GM18858 (cell line): Measurements from ENCODE around the gene NEK2.
"Not testable (repeated sequence)": the region's sequence is repeated elsewhere in the genome, so short reads cannot be mapped to it uniquely, and the experiment has no call there.

ENCODE experiments used
- ATAC-seq: cut with Tn5 transposase; IDR thresholded peaks from one replicate; pipeline ENCODE4 v1.9.1; 2021; ENCODE audit not compliant: unreplicated experiment

Gene NEK2

DNA sequence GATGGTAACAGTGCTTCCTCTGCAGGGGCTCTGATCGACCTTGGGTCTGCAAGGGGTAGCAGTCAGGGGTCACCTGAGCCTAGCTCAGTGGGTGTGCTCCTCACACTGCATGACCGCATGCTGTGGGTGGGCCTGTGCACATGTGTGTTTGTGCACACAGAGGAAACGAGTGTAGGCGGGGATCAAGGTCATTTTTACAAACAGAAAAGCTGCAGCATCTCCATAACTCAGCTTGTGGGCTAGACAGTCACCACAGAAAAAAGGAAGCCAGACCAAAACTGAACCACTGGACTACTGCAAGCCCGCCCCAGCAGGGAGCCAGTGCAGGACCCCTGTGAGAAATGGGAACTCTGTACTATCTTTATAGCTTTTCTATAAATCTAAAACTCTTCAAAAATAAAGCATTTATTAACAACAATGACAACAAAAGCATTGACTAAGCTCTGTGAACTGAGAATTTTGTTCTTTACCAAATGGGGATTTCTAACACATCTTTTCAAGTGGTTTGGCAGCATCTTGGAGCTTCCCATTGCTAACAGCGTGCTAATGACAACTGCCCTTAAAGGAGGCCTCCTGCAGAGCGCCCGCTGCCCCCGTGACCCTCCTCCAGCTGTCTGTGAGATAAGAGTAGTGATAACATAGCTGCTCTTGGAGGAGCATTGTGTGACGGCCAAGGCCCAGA, 19.9 kb upstream of the NEK2 start:
- peak; percentile 35 for ATAC-seq

DNA sequence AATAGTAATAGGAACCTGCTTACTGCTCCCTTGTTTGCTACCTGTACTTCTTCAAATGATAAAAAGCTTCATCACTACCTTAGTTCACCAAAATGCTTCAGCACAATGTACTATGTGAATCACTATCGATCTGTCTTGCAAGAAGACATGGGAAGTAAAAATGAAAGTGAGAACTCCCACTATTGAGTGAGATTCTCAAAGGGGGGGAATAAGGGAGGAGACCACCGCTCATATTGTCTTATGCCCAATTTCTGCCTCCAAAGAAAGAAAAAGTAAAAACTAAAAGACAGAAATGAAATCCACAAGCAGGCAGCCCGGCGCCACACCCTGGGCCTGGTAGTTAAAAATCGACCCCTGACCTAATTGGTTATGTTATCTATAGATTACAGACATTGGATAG, 18.5 kb upstream of the NEK2 start:
- not testable (repeated sequence) for ATAC-seq

DNA sequence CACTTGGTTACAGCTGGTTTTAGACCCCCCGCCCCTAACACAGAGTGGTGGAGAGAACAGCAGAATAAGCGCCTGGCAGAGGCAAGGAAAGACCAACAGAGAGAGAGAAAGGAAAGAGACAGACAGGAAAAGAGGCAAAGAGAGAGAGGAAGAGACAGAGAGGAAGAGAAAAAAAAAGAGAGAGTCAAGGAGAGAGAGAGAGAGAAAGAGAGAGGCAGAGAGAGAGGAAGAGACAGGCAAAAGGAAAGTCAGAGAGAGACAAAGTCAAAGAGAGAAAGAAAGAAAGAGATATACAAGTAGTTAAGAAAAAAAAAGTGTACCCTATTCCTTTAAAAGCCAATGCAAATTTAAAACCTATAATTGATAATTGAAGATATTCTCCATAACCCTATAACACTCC, 13.0 kb upstream of the NEK2 start:
- ATAC-seq = no peak

DNA sequence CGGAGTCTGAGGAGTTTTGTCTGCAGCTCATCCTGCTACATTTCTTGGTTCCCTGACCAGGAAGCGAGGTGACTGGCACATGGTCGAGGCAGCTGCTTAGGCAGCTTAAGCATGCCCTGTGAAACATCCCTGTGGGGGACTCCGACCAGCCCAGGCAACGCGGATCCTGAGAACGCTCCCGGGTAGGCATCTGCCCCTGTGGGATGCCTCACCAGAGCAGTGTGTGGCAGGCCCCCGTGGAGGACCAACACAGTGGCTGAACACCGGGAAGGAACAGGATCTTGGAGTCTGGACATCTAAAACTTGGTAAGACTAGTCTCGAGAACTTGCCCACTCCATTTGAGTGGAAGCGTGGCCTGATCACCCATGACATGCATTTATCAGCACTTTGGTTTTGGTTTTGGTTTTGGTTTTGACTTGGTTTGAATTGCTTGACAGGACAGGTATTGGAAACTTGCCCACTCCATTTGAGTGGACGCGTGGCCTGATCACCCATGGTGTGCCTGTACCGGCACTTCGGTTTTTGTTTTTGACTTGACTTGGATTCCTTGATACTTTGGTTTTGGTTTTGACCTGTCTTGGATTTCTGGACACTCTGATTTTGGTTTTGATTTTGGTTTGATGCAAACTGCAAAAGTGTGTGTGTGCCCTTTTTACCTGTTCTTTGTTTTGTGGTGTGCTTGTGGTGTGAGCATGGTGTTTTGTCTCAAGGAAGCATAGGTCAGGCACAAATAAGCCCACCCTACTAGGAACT, 12.2 kb upstream of the NEK2 start:
- no peak for ATAC-seq

DNA sequence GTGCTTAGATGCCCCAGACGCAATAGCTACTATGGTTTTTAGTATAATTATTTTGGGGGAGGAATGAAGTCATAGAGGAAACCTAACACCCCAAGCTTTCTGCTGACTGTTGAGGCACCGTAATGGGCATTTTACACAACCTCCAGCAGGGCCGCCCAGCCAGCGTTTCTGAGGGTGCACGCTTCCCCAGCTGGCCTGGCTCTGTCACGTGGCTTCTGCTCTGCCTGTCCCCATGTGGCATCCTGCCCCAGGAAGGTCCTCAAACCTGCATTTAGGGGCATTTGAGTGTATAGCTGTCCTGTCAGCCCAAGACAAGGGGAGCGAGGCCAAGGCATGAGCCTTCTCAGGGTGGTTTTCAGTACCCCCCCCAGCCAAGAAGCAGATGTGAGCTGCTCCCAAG, 10.4 kb upstream of the NEK2 start:
- no peak for ATAC-seq

DNA sequence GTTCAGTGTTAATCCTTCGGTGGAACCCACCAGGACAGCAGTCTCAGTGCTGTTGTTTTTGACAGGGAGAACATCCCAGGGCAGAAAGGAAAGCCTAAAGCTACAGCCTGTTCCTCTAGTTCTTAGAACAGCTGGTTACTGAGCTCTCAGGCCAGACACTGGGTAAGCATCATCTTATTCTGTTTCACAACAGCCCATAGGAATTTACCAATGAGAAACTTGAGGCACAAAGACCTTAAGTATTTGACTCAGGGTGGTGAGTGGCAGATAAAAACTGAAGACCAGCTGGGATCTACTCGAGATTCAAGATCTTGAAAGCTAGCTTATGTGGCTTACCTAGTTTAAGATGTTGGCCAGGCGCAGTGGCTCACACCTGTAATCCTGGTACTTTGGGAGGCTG, 9.4 kb upstream of the NEK2 start:
- ATAC-seq = no peak

DNA sequence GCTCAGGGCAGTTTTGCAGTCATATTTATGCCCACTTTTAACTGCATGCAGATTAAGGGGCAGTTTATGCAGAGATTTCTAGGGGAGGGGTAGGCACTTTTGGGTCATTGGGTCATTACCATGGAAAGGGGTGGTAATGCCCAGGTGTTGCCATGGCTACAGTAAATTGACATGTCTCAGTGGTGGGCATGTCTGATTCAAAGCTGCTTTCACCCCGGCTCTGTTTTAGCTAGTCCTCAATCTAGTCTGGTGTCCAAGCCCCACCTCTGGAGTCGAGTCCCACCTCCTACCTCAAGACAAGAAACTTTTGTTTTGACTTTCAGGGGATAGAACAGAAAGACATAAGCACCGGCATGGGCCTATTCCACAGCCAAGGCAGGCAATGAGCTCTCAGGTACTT, 8.9 kb upstream of the NEK2 start:
- ATAC-seq = no peak

DNA sequence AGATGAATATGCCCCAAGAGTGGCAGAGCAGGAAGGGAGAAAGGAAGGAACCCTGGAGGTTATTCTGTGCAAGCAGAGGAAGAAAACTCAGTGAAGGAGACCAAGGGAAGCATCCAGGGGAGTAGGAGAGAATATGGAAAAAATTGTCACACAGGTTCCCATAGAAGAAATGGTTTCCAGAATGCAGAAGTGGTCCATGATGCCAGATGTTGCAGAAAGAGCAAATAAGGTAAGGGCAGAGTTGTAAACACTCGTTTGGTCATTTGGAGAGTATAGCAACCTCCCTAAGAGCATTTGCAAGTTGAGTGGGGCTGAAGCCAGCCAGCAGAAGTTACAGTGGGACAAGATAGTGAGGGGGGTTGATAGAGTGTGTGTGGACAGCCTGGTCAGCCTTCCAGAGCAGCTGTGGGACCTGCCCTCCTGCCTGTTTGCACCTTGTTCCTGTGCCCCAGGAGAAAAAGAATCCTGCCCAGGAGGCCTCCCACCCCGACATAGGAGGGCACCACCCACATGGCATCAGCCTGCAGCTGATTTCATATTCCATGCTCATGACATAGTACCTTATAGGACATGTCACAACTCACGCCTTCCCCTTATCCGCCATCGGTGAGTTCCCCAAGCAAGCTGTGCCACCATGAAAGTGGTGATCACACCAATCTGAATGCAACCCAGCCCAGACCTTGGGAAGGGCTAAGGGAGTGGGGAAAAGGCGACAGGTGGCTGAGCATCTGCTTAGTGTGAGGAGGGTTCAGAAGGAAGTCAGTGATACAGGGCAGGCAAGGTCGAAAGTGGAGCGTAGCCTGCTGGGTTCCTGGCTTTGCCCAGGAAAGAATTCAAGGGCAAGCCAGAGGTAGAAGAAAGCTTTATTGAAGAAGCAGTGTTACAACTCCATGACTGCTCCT, 8.2 kb upstream of the NEK2 start:
- no peak for ATAC-seq

DNA sequence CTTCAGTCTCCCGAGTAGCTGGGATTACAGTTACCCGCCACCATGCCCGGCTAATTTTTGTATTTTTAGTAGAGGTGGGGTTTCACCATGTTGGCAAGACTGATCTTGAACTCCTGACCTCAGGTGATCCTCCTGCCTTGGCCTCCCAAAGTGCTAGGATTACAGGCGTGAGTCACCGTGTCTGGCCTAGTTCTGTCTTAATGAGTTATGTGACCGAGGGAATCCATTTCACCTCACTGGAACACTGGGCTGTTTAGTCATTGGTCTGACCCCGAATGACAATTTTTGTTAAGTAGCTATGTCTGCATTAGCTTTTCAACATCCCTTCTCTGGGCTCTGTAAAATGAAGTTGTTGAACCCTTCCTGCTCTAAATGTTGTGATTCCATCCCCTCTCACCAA, 6.8 kb upstream of the NEK2 start:
- not testable (repeated sequence) for ATAC-seq

DNA sequence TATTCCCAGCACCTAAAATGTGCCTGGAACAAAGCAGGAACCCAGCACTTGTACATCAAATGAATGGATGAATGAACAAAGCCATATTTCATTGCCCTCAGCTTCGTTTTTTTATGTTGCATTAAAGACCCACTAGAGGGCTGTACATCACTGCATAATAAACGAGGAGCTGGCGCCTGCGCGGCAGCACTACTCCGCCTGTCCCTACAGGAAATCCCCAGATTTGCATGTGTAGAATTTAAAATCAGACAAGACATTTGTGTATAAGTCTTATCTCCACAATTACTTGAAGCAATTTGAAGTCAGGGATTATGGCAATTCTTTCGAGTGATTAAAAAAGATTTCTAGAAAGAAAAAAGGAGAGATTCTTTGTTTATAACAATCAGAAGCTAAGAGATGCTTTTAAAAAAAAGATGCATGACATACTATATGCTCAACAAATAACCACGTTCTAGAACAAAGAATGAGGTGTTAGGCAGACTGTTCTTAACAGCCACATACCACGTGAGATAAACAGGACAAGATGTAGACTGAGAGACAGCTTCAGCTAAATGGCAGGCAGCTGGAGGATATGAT, 5.4 kb upstream of the NEK2 start:
- ATAC-seq = peak; percentile 76

DNA sequence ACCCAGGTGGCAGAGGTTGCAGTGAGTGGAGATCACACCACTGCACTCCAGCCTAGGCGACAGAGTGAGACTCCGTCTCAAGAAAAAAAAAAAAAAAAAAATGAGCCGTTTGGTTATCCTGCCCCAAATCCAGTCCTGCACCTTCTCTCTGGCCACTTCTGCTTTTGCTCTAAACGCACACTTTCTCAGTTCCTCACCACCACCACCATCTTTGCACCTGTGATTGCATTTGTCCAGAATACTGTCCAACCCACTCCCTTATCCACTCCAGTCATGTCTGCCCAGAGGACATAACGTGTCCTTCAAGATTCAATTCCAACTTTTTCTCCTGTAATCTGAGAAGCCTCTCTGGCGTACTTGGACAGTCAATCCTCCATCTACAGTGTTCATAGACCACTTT, 2.2 kb upstream of the NEK2 start:
- ATAC-seq = no peak

DNA sequence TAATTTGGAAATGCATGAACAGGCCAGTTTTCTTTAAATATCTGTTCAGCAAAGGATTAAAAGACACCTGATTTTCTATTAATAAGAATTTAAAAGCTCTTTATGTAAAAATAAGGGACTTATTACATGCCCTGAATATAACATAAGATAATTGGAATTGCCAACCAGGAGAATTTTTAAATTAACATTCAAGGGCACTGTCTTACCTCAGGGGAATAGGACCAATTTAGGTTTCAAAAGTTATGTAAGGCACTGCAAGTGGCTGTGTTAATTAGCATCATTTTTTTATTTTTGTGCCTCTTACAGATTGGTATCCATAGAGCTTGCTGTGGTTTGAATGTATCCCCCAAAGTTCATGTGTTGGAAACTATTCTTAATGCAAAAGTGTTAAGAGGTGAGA, 1.3 kb upstream of the NEK2 start:
- no peak for ATAC-seq

DNA sequence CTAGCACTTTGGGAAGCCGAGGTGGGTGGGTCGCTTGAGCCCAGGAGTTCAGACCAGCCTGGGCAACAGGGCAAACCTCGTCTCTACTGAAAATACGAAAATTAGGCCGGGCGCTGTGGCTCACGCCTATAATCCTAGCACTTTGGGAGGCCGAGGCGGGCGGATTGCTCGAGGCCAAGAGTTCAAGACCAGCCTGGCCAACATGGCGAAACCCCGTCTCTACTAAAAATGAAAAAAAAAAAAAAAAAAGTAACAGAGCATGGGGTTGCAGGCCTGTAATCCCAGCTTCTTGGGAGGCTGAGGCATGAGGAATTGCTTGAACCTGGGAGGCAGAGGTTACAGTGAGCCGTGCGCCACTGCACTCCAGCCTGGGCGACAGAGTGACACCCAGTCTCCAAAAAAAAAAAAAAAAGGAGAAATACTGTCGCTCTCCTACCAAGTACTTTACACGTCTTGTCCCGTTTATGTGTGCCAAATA, 724 bp upstream of the NEK2 start:
- no peak for ATAC-seq

DNA sequence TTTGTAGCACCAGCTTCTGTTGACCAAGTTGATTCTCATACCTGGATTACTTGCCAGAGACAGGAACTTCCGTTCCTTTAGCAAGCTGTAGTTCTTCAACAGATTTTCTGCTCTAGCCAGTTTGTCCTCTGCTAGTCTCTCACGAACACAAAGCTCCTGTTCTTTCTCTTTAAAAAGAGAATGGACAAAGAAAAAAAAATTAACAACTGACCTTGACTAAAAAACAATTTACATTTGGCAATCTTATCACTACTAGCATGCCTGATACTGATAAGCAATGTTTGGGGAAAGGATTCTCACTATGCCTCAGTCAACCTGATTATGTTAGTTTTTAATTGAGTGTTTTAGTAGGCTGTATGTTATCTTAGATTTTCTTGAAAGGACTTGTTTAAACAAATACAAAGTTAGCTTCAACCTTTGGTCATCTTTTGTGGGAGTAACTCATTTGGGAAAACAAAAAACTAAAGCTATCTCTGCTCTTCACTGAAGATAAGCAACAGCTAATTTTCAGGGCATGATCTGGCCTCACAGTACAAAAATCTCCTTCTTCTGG, 8.3 kb downstream of the NEK2 start:
- no peak for ATAC-seq

DNA sequence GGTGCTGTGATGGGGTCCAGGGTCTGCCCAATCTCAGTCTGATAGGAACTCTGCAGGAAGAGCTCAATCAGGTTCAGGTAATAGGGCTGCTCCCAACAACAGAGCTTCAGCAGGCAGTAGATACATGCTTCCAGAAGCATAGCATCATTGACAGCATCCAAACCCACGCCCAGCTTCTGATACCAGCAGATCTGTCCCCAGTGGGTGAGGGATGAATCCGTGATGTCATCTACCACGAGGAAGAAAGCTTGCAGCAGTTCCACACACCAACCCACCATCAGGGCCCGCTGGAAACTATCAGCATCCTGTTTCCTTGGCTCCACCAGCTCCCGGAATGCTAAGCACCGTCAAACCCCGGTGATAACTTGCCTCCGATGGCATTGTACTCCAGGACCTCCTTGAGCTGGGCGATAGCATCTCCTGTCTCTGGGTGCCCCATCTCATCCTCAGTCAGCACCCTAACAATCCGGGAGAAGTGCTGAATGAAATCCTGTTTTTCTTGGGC, 14.7 kb downstream of the NEK2 start:
- no peak for ATAC-seq

DNA sequence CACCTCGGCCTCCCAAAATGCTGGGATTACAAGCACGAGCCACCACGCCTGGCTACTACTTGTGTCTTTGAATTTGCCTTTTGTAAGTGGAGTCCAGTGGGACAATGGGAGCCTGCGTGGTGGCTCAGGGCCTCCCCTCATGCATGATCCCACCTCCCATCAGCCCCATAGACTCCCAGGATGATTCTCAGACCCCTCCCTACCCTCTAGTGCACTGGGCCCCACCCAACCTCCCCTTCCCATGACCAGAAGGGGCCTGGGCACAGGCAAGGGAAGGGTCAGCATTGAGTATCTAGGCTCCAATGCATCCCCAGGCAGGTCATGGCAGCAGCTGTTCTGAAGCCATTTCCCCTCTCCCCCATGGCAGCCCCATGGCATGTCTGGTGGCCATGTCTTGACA, 18.7 kb downstream of the NEK2 start:
- no peak for ATAC-seq

DNA sequence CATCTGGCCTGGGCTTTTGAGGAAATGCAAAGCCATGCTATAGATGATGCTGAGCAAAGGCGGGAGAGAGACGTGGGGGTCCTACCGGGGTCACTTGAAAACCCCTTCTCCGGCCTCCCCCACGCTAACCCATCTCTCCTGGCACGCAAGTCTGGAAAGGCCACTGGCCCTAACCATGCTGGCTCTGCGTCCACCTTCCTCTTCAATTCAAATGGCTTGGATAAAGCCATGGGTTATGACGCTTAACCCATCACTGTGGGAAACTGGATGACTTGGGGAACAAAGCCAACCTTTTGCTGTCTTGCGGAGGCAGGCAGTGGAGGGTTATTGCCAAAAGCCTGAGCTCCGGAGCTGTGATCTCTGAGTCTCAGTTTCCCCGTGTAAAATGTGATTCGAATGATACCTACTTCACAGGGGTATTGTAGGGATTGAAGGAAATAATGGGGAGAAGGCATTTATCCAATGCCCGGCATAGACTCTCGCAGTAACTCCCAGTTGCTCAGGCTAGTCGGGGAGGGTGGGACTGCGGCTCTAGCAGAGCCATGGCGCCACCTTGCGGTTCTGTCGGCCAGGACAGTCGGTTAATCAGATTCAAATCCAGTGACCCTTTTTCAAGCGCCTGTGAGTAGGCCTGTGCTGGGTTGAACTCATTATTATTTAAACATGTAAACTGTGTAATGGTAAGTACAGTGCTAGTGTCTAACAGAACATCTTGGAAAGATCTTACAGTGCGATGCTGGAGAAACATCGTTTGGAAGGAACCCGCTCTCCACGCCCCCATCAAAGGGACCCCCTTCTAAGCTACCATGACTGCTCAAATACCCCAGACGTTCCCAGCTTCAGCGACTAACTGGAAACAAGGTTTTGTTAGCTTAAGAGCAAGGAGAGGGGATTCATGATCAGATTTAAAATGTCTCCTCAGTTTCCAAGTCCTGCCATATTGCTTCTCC, 20.3 kb downstream of the NEK2 start:
- ATAC-seq = peak; percentile 77

DNA sequence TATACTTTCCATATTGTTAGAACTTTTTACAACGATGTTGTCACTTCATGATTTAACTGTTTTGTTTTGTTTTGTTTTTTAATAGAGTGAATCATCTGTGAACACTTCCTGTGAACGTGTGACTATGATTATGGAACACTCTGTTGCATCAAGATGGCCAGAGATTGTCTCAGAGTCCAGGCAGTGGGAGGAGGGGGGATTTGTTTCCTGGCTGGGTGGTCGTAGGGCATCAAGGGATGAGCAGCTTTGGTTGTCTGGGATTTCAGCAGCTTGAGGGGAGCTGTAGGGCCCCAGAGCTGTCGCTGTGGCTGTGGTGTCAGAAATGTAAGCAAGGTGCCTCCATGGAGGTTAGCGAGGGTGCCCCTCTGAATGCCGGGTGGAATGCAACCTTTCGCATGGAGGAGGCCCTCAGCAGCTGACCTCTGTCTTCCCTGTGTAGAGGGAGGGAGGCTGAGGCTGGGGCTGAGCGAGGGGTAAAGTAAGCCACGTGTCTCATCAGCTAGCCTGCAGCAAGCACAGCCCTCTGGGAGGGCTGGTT, 21.4 kb downstream of the NEK2 start:
- no peak for ATAC-seq

DNA sequence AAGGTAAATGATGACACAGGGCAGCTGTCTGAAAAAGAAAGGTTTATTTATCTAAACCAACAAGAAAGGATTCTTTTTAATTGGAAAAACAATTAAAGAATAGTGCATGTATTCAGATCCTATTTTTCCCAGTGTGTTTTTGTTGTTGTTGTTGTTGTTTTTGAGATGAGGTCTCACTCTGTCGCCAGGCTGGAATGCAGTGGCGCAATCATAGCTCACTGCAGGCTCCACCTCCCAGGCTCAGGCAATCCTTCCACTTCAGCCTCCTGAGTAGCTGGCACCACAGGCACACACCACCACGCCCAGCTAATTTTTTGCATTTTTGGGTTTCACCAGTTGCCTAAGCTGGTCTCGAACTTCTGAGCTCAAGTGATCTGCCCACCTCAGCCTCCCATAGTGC, 22.1 kb downstream of the NEK2 start:
- no peak for ATAC-seq
